ENCODE data around the gene FBXW8.
"Not testable (repeated sequence)": the region's sequence is repeated elsewhere in the genome, so short reads cannot be mapped to it uniquely, and the experiment has no call there.

The FBXW8 gene

DNA sequence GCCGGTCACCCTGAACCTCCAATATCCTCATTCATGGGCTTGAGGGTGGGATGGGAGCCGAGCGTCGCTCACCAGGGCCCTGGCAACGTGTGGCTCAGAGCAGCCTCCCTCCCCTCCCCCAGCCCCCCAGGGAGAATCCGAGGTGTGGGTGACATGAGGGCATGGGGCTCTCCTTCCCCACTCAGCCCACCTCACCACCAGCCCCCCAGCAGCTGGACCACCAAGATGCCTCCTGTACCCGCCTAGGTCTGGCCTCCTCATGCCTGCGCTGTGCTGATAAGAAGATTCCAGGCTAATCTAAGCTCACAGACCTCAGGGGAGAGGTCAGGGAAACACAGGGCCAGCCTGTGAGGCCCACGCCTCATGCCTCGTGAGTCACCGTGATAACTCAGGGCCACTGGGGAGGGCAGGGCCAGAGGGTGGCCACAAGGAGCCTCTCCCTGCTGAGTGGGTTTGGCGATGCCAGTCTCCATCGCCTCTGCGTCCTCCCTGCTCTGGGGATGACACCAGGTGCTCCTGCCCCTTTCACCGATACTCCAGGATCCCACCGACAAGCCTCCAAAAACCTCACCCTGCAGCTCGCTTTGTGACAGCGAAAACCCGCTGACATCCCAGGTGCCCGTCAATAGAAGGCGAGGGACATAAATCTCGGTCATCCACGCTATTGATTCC, 131.6 kb downstream of the FBXW8 start:
- DNase-seq: no peak

DNA sequence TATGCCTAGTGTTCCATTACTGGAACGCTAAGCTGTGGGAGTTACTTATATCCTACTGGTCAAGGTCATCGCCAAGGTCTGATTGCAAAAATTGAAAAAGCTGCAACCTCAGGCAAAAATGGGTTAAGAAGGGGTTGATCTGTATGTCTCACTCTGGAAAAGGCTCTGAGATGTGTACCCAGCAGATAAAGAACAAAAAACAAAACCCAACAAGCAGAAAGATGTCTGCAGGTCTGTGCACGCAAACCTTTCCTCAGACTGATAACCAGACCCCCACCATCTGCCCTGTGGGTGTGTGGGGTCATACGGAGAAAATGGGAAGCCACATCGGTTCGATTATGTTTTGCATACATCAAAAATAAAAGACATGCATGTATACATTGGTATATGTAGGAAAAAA, 132.1 kb downstream of the FBXW8 start:
- DNase-seq: no peak

DNA sequence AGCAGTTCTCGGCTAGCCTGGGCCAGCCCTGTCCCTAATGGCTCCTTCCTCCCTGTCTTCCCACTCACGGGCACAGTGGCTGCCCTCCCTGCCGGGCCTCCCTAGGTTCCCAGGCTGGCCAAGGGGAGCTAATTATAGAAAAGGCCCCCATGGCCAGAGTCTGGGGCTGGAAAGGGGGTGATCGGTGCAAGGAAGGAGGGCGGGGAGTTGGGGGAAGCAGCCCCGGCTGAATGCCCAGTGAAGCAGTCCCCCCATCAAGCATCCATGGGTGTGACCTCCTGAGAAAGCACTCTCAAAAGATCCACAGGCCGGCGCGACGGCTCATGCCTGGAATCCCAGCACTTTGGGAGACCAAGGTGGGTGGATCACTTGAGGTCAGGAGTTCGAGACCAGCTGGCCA, 133.6 kb downstream of the FBXW8 start:
- DNase-seq: no peak

DNA sequence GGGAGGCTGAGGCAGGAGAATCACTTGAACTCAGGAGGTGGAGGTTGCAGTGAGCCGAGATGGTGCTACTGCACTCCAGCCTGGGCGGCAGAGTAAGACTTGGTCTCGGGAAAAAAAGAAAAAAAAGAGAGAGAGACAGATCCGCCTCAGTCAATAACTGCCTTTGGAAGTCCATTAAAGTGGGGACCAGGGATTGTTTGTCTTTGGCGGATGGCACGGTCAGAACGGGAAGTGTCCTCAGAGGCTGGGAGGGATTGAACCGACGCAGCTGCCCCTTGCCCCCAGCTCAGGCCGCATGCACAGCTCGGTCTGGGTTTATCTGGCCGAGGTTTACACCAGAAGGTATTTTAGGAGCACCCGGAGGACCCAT, 134.0 kb downstream of the FBXW8 start:
- DNase-seq: no peak

DNA sequence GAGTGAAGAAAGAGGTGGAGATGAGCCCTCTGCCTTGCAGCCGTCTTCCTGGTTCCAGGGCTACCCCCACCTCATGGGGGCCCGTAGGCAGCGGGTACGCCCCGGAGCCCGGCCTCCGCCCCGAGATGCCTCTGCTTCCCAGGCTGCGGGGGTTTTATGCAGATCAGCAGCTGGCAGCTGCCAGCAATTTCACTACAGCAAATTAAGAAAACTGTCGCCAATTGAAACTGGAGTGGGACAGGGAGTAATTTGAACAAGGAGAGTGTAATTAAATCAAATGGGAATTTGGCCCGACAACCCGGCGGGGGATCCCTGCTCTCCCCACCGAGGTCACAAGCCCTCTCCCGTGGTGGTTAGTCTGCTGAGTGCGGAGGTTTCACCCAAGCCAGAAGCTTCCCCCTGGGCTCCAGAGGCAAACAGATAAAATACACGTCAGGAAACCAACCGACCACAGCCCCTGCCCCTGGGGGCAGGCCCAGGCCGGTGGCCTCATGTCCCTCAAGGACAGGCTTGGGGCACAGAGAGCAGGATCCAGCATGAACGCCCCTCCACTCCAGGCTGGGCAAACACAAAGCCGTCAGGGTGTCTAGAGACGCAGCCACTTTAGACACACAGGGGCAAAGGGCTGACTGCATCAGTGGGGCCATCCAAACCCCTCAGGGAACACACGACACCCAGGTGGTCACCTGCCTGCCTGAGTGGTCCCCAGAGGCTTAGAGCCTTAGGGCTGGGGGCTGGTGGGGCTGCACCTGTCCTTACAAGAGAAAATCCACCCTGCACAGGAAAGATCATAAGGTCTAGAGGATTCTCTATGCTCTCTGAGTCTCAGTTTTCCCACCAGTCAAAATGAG, 134.6 kb downstream of the FBXW8 start:
- no peak for DNase-seq

DNA sequence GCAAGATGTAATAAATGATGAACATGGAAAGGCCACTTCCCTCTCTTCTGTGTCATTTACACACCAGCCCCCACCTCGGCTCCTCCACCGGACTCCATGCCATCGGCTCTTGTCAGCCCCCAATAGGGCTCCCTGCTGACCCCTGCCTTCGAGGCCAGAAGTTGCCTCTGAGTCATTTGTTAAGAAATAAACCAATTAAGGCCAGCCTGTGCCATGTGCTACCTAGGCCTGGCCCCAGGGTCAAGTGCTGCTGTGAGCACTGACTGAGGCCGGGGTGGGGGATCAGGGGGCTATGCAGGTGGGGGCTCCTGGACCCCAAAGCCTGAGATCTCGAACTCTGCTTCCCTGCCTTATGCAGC, 135.2 kb downstream of the FBXW8 start:
- DNase-seq: no peak

DNA sequence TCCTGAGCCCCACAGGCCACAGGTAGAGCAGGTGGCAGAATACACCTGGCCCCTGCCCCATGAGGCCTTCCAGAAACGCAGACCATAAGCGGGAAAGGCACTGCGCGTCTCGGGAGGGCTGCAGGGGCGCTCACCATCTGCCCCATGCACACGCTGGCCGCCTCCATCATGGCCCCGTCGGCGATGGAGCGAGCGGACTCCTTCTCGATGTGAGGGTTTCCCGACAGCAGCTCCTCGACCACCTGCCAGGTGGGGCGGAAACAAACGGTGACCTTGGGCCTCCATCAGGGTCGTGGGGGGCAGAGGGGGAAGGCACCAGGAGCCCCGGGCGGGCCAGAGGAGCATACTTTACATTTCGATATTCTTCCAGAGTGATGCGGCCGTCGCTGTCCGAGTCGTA, 135.7 kb downstream of the FBXW8 start:
- no peak for DNase-seq

DNA sequence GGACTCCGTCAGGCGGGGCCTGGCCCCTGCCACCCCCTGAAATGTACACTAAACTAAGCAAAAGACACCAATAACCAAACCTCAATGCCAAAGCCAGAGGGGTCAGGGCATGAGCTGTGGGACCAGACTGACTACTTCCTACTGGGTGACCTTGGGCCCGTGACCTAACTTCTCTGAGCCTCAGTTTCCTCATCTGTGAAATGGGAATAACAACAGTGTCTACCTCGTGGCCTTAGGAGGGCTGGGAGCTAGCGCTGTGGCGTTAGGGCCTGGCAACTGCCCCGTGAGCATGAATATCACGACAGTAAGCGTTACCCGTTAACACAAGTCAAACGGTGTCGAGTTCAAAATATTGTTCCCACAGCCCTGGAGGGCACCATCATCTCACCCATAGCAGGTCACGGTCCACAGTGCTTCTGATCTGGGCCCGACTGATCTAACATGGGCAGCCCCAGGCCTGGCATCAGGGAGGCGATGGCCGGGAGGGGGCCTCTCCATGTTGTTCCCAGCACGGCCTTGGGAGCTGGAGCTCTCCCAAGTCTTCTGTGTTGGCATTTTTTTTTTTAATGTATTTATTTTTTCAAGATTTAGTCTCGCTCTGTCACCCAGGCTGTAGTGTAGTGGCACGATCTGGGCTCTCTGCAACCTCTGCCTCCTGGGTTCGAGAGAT, 136.2 kb downstream of the FBXW8 start:
- DNase-seq: no peak

DNA sequence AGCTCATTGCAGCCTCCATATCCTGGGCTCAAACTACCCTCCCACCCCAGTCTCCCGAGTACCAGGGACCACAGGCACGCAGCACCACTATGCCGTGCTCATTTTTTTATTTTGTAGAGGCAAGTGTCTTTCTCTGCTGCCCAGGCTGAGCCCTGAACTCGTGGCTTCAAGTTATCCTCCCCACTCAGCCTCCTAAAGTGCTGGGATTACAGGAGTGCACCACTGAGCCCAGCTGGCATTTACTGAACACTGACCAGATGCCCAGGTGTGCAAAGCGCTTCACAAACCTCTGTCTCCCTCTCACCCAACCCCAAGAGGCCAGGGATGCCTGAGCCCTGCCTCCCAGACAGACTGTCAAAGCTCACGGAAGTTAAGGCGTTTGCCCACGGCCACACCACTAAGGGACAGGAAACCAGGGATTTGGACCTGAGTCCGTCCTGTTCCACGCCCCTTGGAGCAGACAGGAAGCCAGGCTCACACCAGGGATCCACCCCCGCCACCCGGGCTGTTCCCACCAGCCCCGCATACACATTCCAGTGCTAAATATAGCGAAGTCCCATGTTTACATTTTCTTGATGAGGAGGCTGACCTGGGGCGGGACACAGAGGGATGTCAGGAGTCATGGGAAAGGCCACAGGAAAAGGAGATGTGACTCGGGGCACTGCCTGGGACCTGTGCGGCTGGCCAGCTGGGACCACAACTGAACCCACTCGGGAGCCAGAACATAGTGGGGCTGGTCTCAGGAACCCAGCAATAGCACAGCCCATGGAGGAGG, 137.2 kb downstream of the FBXW8 start:
- no peak for DNase-seq

DNA sequence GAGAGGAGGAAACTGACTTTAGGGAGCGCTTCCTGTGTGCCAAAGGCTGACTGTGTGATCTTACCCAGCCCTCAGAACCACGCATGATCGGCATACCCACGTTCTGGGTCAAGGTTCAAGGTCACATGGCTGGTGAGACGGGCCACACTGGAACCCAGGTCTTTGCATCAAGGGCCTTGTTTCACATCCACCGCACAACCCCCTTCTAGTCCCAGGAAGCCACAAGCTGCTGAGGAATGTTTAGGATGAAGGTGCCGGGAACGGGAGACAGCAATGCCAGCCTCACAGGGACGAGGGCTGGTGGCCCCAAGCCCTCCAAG, 137.8 kb downstream of the FBXW8 start:
- no peak for DNase-seq

DNA sequence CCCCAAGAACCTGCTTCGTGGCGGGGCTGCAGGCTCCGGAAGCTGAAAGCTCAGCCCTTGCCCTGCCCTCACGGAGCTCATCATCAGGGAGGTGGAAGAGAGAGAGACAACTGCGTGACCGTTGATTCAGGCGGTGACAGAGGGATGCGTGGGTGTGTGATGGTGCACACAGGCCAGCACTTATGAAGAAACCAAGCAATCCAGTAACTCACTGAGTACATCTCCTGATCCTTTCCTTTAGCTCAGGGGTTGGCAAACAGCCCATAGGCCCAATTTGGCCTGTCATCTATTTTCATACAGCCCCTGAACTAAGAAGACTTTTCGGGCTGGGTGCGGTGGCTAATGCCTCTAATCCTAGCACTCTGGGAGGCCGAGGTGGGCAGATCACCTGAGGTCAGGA, 138.5 kb downstream of the FBXW8 start:
- DNase-seq: no peak

DNA sequence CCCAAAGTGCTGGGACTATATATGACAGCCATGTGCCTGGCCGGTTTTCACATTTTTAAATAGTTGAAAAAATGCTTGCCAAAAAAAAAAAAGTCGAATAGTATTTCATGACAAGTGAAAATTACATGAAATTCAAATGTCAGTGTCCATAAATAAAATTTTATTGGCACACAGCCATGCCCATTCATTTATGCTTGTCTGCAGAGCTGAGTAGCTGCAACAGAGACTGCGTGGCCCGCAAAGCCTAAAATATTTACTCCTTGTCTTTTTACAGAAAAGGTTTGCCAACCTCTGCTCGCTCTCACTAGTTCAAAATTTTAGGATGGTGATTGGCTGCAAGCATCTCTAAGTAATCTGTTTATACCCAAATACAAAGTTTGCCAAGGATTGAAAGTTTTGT, 139.3 kb downstream of the FBXW8 start:
- no peak for DNase-seq

DNA sequence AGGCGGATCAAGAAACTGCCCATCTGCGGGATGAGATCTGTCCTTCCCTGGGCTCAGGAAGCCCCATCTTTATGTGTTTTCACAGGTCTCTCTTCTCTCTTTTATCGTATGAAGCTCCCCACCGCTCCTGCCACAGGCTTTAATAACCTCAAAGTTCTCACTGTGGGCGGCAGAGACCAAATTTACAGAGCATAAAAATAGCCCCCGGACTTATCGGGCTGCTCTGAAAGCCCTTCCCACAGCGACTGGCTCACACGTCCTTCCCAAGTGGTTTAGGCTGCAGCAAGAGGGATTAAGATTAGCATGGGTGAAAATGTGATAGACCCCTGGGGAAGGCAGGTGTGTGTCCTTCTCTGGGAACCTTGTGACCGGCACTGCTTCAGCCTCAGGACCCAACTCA, 140.6 kb downstream of the FBXW8 start:
- no peak for DNase-seq

DNA sequence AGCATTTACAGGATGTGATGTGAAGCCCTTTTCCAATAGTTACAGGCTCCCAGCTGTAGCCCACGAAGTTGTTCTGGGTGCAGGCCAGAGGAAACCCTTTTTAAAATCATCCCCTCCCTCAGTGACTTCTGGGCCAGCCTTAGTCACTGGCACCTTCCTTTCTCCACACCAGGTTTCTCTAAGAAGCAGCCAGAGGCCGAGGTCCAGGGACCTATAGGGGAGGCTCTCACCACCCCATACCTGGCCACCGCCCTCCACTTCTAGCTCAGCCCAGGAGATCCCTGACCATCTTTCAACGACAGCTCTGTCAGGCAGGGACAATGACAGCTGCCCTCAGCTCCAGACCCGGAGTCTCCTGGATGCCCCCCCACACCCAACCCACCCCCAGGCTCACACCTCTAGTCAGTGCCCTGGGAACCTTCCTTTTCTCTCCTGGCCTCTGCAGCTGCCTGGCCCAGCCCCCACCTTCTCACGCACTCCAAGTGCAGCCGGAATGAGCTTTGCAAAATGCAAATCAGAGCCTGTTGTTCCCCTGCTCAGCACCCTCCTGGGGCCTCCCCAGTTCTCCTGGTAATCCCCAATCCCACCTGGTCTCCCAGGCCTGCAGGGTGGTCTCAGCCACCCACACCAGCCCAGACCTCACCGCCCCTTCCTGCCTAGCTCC, 141.8 kb downstream of the FBXW8 start:
- no peak for DNase-seq

DNA sequence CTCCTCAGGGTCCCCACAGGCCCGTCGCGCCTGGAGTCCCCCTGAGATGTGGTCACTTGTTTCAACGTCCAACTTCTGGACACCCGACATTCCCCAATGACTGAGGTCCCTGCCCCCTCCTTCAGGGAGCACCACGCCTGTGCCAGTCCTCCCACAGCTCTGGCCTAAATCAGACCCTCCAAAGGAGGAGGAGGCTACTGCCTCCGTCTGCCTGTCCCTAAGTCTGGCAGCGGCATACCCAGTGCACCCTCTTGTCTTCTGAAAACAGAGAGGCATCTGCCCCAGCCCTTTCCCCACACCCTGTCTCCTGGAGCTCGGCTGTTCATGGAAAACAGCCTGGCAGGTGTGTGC, 142.3 kb downstream of the FBXW8 start:
- no peak for DNase-seq

DNA sequence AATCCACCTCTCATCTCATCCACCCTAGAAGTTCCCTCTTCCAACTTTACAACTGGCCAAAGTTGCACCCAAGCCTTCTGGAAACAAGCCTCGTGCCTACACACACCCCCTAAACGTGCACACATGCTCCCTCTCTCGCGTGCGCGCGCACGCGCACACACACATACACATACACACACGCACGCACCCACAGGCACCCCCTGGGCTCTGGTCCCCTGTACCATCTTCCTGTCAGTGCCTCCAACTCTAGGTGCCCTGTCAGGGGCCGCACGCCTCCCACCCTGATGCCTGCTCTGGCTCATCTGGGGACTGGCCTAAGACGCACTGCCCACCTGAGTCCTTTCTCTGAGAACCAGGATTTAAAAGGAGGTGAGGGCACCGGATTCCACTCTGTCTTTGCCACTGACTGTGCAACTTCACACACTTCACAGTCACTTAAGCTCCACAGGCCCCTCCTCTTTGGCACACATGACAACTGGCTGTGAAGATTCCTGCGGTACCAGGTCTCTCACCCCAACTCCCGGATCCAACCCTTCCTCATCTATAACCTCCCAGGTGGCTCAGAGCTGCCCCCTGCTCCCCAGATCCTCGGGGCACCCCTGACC, 142.9 kb downstream of the FBXW8 start:
- DNase-seq: no peak

DNA sequence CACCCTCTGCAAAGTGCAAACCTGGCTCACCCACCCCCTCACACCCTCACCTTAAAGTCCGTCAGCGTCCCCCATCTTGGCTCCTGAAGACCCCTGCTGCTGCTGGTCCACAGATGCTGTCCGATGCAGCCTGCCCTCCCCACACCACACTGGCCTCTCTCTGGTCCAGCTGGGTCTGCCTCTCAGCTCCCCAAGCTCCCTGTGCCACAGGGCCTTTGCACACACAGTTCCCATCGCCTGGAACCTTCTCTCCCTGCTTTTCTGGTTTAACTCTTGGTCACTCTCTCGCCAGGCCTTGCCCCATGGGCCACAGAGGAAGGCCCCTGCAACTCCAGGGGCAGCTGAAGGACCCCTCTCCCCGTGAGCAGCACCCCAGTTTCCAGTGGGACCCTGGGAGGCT, 143.5 kb downstream of the FBXW8 start:
- no peak for DNase-seq

DNA sequence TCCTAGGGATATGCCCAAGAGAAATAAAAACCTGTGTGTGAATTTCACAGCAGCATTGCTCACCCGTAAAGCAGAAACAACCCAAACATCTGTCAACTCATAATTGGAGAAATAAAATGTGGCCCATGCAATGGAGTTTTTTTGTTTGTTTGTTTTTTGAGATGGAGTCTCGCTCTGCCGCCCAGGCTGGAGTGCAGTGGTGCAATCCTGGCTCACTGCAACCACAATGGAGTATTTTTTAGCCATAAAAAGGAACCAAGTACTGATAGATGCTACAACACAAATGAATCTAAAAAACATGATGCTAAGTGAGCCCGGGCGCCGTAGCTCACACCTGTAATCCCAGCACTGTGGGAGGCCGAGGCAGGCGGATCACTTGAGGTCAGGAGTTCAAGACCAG, 146.9 kb downstream of the FBXW8 start:
- DNase-seq: not testable (repeated sequence)

DNA sequence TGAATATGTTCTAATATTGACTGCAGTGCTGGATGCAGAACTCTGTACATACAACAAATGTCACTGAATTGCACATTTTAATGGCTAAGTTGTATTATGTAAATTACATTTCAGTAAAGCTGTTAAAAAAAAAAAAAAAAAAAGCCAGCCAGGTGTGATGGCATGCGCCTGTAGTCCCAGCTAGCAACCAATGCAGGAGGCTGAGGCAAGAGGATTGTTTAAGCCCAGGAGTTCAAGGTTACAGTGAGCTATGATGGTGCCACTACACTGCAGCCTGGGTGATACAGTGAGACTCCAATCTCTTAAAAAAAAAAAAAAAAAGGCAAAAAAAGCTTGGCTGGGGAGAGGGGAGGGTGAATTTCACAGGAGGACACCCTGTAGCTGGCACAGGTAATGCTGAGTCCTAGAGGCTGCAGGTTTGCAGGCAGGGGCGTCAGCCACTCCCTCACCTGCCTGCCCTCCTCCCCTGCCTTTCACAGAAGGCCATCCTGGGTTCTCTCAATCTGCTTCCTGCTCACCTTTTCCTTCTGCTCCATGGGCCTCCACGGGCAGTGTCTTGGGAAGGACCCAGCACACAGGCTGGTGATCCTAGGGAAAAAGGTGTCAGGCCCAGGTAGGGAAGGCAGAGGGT, 147.8 kb downstream of the FBXW8 start:
- no peak for DNase-seq

DNA sequence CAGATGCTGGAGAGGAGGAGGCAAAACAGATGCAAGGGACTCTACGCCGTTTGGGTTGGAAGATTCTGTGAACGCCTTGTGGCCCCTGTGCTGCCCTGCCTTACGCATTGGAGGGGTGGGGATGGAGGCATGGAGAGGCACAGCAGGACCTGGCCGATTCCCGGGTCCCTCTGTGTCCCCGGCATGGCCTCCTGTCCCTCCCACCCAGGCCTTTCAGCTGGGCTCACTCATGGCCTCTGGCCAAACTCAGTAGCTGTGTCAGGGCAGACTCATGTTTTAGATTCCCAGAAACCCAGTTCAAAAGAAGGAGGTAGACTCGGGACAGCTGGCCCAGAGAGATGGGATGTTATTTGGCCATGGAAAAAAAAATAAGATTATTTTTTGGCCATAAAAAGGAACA, 148.4 kb downstream of the FBXW8 start:
- no peak for DNase-seq

DNA sequence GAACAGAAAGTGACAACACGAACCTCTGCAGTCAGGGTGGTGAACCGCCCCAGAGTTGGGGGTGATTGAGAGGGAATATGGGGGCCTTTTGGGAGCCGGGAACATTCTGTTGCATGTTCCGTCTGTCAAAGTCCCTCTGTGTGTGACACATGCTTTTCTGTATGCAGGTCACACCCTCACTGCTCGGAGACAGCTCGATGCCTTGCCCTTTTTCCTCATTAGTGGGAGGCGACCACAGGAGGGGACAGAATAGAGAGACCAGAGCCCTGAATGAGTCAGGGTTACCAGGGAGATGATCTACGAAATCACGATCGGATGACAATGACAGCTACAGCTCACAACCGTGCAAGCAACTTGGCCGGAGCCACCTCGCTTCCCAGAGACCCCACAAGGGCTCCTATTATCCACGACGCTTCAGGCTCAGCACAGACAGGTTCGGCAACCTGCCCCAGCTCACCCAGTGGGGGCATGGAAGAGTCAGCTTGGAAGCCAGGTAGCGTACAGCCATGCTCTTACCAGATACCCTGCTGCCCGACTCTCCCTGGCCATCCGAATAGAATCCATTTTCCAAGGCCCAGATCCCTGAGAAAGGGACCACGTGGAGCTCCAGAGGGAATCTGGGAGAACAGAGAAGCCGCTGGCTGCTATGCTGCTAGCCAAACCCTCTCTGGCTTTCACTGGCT, 149.6 kb downstream of the FBXW8 start:
- DNase-seq: no peak

DNA sequence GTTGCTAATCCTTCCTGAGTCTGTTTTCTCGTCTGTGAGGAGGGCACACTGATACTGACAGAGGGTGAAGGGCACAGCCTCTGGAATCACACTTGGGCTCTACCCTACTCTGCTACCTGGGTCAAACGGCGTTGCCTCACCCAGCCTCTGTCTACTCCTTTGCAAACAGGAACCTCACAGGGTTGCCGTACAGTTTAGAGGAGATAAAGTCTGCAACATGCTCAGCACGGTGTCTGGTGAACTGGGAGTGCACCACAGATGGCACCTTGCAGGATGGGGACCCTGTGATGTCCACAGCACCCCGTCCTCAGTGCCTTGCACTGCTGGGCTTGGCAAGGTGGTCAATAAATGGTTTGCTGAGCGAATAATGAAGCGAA, 150.2 kb downstream of the FBXW8 start:
- no peak for DNase-seq

All from CD4-positive, alpha-beta T cell treated with Interleukin-21 for 1 hour (primary cell).